AG10803 (cell line): Measurements from ENCODE around the gene ZW10.

ENCODE experiments used
- DNase-seq: peaks from one replicate; pipeline ENCODE4 v3.0.0; 2010; ENCODE audit warnings: low read depth
- H3K4me3 ChIP-seq: 2 replicates; pipeline ENCODE4 v1.5.1; 2011; ENCODE audit warnings: mild to moderate bottlenecking, low read length, control low read depth
- TF ChIP-seq, protein P1 (sequence below): conservative IDR thresholded peaks from 2 replicates; pipeline ENCODE4 v1.5.1; 2011; ENCODE audit warnings: mild to moderate bottlenecking, low read length, control low read depth, inconsistent platforms

ZW10 gene

DNA sequence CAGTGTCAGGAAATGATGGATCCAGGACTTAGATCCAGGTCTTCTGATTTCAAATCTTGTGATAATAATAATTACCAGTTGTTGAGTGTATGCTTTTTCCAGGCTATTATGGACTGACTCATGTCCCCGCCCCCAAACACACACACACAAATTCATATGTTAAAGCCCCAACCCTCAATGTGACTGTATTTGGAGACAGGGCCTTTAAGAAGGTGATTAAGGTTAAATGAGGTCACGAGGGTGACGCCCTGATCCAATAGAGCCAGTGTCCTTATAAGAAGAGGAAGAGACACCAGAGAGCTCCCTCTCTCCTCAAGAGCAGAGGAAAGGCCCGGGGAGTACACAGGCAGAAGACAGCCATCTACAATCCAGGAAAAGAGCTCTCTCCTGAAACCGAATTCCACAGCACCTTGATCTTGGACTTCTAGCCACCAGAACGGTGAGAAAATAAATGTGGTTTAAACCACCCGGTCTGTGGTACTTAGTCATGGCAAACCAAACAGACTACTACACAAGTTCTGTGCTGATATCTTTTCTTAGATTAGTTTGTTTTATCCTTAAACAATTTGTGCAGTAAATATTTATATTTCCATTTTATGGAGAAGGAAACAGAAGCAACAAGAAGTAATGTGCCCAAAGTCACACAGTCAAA lies 75.6 kb downstream of the ZW10 start:
- DNase-seq = no peak
- no peak overlapping the region for H3K4me3 ChIP-seq
- TF ChIP-seq, protein P1, sequence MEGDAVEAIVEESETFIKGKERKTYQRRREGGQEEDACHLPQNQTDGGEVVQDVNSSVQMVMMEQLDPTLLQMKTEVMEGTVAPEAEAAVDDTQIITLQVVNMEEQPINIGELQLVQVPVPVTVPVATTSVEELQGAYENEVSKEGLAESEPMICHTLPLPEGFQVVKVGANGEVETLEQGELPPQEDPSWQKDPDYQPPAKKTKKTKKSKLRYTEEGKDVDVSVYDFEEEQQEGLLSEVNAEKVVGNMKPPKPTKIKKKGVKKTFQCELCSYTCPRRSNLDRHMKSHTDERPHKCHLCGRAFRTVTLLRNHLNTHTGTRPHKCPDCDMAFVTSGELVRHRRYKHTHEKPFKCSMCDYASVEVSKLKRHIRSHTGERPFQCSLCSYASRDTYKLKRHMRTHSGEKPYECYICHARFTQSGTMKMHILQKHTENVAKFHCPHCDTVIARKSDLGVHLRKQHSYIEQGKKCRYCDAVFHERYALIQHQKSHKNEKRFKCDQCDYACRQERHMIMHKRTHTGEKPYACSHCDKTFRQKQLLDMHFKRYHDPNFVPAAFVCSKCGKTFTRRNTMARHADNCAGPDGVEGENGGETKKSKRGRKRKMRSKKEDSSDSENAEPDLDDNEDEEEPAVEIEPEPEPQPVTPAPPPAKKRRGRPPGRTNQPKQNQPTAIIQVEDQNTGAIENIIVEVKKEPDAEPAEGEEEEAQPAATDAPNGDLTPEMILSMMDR = no peak

DNA sequence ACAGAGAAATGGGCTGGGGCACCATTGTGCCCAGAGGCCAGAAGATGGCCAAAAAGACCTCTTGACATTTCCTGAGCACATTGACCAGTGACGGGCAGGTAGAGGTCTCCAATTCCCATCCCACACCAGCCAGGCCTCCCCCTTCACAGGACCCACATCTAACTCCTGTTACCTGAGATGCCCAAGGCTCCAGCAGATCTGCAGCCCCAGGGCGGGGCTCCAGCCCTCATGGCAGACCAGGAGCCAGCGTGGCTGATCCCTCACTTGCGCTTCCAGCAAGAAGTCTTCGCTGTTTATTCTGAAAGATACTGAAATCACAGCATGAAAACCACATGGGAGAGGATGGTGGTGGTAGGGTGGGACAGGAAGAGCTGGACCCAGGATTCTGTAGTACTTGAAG lies 76.4 kb downstream of the ZW10 start:
- DNase-seq = no peak
- H3K4me3 ChIP-seq = no peak overlapping the region
- TF ChIP-seq, protein P1 = no peak

DNA sequence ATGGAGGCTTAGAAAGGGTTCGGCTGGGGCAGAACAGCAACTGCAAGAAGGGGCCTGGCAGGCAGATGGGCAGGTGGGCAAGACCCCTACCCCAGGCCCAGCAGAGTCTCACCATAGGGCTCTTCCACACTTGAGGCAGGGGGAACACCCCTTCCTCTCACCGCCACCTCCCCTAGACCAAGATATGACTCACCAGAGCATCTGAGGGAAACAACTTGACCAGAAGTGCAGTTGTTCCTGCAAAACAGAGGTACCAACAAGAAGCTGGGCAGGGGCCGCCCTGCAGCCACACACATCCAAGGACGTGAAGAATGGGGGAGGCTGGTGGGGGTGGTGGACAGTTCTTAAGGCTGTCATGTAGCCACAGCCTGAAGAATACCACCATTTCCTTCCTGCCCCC lies 78.3 kb downstream of the ZW10 start:
- H3K4me3 ChIP-seq = no peak overlapping the region
- DNase-seq = no peak
- TF ChIP-seq, protein P1 = no peak

DNA sequence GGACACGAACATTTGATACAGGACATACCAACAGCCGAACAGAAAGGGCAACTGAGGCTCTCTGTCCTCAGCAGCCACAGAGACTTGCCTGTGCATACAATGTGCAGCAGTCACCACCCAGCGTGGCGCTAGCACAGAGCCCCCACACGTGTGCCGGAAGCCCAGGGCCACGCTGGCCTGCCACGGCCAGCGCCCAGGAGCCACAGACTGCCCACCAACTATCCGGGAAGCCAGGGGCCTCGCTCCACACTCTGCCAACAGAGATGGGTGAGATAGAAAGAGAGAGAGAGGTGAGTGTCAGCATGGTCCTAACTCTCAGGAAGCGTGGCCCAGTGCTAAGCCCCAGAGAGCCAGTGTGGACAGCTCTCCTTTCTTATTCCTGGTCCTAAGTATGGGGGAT lies 79.1 kb downstream of the ZW10 start:
- no peak overlapping the region for H3K4me3 ChIP-seq
- no peak for DNase-seq
- TF ChIP-seq, protein P1 = no peak

DNA sequence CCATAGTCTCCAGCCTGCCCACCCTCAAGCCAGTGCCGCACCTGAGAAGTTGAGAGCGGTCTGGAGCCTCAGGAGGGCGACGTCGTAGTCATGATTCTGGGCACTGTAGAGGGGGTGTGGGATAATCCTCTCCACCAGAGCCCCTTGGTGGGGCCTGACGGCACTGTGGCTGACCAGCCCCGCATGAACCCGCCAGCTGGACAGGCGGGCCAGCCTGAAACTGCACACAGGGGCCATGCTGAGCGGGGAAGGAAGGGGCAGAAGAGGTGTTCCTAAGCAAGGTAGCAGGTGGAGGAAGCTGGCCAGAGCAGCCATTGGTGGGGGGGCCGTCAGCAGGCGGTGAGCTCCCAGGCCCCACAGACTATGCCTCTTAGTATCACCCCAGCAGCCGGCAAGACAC lies 80.5 kb downstream of the ZW10 start:
- H3K4me3 ChIP-seq = no peak overlapping the region
- no peak for DNase-seq
- TF ChIP-seq, protein P1 = no peak

DNA sequence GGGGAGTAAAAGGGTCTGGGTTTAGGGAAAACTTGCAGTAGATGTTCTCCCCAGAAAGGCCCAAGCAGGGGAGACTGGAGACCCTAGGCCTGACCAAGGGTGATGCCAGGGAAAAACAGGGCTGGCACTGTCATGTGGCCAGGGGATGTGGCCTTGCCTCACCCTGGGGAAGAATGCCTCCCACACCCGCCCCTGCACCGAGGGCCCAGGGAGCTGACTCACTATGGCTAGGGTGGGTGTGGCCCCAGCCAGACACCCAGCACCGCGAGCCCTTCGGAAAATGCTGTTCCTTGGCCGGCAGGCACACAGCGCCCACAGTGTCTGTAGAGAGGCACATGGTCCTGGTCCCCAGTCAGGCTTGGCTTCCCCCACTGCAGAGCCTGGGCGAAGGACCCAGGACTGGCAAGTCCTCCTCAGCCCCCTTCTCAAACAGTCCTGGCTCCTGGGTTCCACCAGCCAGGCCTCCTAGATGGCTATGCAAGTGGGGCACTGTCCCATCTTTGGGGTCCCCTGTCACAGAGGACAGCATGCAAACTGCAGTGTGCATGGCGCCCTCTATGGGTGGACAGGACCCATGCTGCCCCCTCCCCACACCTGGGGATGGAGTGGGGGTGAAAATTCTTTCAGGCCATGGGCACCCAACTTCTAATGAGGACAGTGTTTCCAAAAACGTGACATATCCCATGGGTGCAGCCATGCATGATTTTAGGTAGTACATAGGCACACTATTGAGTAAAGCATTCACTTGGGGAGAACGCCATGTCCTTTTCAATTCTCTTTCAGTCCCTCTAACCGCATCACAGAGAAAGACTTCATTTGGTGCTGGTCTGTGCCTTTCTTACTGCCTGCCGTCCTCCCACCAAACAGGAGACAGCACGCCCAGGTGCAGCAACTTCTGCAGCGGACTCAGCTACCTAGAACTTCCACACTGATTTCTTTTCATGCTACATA lies 82.6 kb downstream of the ZW10 start:
- DNase-seq = peak; percentile 62
- TF ChIP-seq, protein P1 = no peak; the same call in 1 of the 2 replicates

More for the DNA sequence above, 82.6 kb downstream of the ZW10 start:
- no peak overlapping the region for H3K4me3 ChIP-seq
